NCI-H2171 treated with DMSO at 0.1 percent for 48 hours (cell line): ENCODE measurements around the gene SERPINH1.
A peak's percentile ranks its signal among the peaks of the same experiment; 100 is the strongest.

Experiments used
- DNase-seq: peaks from one replicate; lab custom pipeline; 2025; lab: John Stamatoyannopoulos, UW

SERPINH1 gene

GRCh38 chr11:75532200-75533048, 29.6 kb upstream of the SERPINH1 start:
- DNase-seq: peak; percentile 32

GRCh38 chr11:75533896-75534258, 28.2 kb upstream of the SERPINH1 start:
- no peak for DNase-seq

GRCh38 chr11:75534259-75535069, 27.6 kb upstream of the SERPINH1 start:
- no peak for DNase-seq

GRCh38 chr11:75535071-75535470, 27.0 kb upstream of the SERPINH1 start:
- no peak for DNase-seq

- no peak for DNase-seq
These were observed 25.0 kb upstream of the SERPINH1 start for GRCh38 chr11:75536786-75537641.

- no peak for DNase-seq
These were observed 24.3 kb upstream of the SERPINH1 start for GRCh38 chr11:75537740-75538139.

GRCh38 chr11:75538150-75538942, 23.7 kb upstream of the SERPINH1 start:
- no peak for DNase-seq

- DNase-seq: no peak
These were observed 22.4 kb upstream of the SERPINH1 start for GRCh38 chr11:75539459-75540334.

- peak; percentile 9 for DNase-seq
These were observed 20.6 kb upstream of the SERPINH1 start for GRCh38 chr11:75541193-75542087.

GRCh38 chr11:75542088-75542438, 20.0 kb upstream of the SERPINH1 start:
- no peak for DNase-seq

GRCh38 chr11:75543806-75544205, 18.2 kb upstream of the SERPINH1 start:
- no peak for DNase-seq

- no peak for DNase-seq
These were observed 14.9 kb upstream of the SERPINH1 start for GRCh38 chr11:75547177-75547576.

GRCh38 chr11:75547617-75548058, 14.4 kb upstream of the SERPINH1 start:
- DNase-seq: peak; percentile 3

- DNase-seq: no peak
These were observed 13.3 kb upstream of the SERPINH1 start for GRCh38 chr11:75548595-75549272.

- DNase-seq: no peak
These were observed 12.6 kb upstream of the SERPINH1 start for GRCh38 chr11:75549370-75549958.

- DNase-seq: no peak
These were observed 8.9 kb upstream of the SERPINH1 start for GRCh38 chr11:75553182-75553581.

- DNase-seq: no peak
These were observed 8.2 kb upstream of the SERPINH1 start for GRCh38 chr11:75553889-75554257.

GRCh38 chr11:75554258-75555022, 7.6 kb upstream of the SERPINH1 start:
- peak; percentile 62 for DNase-seq
